ENCODE data around the gene BRSK2. TPM values are rescaled to one million over a fixed set of nuclear protein-coding genes. Genes with fewer than 3 reads are reported as not detected.

The BRSK2 gene
- total RNA-seq, 4 donors from 2014 or later: 0.26 to 0.30 TPM; not detected in 2

GRCh38 chr11:1405186-1406020, 15.7 kb downstream of the BRSK2 start:
- WGBS: 88% methylated on average over 12 of the region's 24 CpGs
- Histone ChIP-seq H3K4me1 (no peaks in the 10 kb centered on the region), H3K4me3 (no peak overlapping the region), H3K36me3 (no peaks in the 10 kb centered on the region), H3K9me3 (no peaks in the 10 kb centered on the region), H3K27me3 (peaks cover 65% of the 10 kb centered on the region), H3K27ac (no peak overlapping the region)
- TF ChIP-seq POLR2AphosphoS5 (IDR thresholded peaks at IDR 0.05) (no peak), EP300 (IDR thresholded peaks at IDR 0.05) (no peak), CTCF (IDR thresholded peaks at IDR 0.05) (no peak), POLR2A (IDR thresholded peaks at IDR 0.05) (no peak)
- no peak for DNase-seq (ENCODE audit: low spot score in 2 of 2)

- peaks cover 66% of the 10 kb centered on the region for H3K27me3 ChIP-seq
- 72% methylated on average over 16 of the region's 31 CpGs for WGBS
- H3K9me3 ChIP-seq: no peaks in the 10 kb centered on the region
- no peak for DNase-seq (ENCODE audit: low spot score in 2 of 2)
- no peaks in the 10 kb centered on the region for H3K36me3 ChIP-seq
- H3K27ac ChIP-seq: no peak overlapping the region
- H3K4me3 ChIP-seq: no peak overlapping the region
- H3K4me1 ChIP-seq: no peaks in the 10 kb centered on the region
- TF ChIP-seq CTCF (IDR thresholded peaks at IDR 0.05): no peak
- no peak for TF ChIP-seq EP300 (IDR thresholded peaks at IDR 0.05)
- no peak for TF ChIP-seq POLR2A (IDR thresholded peaks at IDR 0.05)
- no peak for TF ChIP-seq POLR2AphosphoS5 (IDR thresholded peaks at IDR 0.05)
Observed at GRCh38 chr11:1406571-1407485, 17.1 kb downstream of the BRSK2 start.

GRCh38 chr11:1407668-1408067, 17.9 kb downstream of the BRSK2 start:
- WGBS: 68% methylated on average over 7 of the region's 8 CpGs
- Histone ChIP-seq H3K36me3 (no peaks in the 10 kb centered on the region), H3K4me1 (no peaks in the 10 kb centered on the region), H3K27ac (no peak overlapping the region), H3K27me3 (peaks cover 60% of the 10 kb centered on the region), H3K9me3 (no peaks in the 10 kb centered on the region), H3K4me3 (no peak overlapping the region)
- no peak for TF ChIP-seq POLR2AphosphoS5 (IDR thresholded peaks at IDR 0.05)
- no peak for TF ChIP-seq POLR2A (IDR thresholded peaks at IDR 0.05)
- TF ChIP-seq CTCF (IDR thresholded peaks at IDR 0.05): no peak
- no peak for TF ChIP-seq EP300 (IDR thresholded peaks at IDR 0.05)
- DNase-seq (ENCODE audit: low spot score in 2 of 2): no peak

GRCh38 chr11:1408346-1408745, 18.6 kb downstream of the BRSK2 start:
- TF ChIP-seq EP300 (IDR thresholded peaks at IDR 0.05) (no peak), CTCF (IDR thresholded peaks at IDR 0.05) (no peak), POLR2A (IDR thresholded peaks at IDR 0.05) (no peak), POLR2AphosphoS5 (IDR thresholded peaks at IDR 0.05) (no peak)
- no peak for DNase-seq (ENCODE audit: low spot score in 2 of 2)
- H3K27me3 ChIP-seq: peaks cover 62% of the 10 kb centered on the region
- no peaks in the 10 kb centered on the region for H3K9me3 ChIP-seq
- no peaks in the 10 kb centered on the region for H3K36me3 ChIP-seq
- H3K4me1 ChIP-seq: no peaks in the 10 kb centered on the region
- no peak overlapping the region for H3K27ac ChIP-seq
- no CpG with 5 or more reads among the region's 9 CpGs for WGBS
- no peak overlapping the region for H3K4me3 ChIP-seq
